H1 (cell line): ENCODE data around the gene WASL.

Experiments used
- CBX8 ChIP-seq: fragments of 300-800, 300-1000 bp; sonication (generic); IDR thresholded peaks from 2 replicates; pipeline ENCODE4 v1.7.1; 2016; ENCODE audit warnings: low read depth, low read length, borderline replicate concordance
- CTCF ChIP-seq, 3 experiments: IDR thresholded peaks; 1 replicate in 2 of 3; 2 replicates in 1 of 3; pipeline versions ENCODE4 v1.5.1 to v1.6.1; 2011; ENCODE audit warnings: low read length in 3 of 3, mild to moderate bottlenecking in 3 of 3, inconsistent platforms in 2 of 3, low read depth in 1 of 3, moderate library complexity in 1 of 3; ENCODE audit not compliant: insufficient read depth in 1 of 3; ENCODE audit errors: control extremely low read depth in 1 of 3
- EZH2 ChIP-seq: fragments of 200-600 bp; sonication (generic); IDR thresholded peaks from 2 replicates; pipeline ENCODE4 v1.7.1; 2012; ENCODE audit warnings: low read depth, mild to moderate bottlenecking, moderate library complexity, low read length, inconsistent platforms; ENCODE audit not compliant: severe bottlenecking
- HDAC6 ChIP-seq: IDR thresholded peaks from one replicate; pipeline ENCODE4 v1.7.1; 2012; ENCODE audit warnings: low read depth, mild to moderate bottlenecking, inconsistent platforms, low read length, moderate library complexity
- MAFK ChIP-seq: IDR thresholded peaks from 2 replicates; pipeline ENCODE4 v1.6.1; 2012; ENCODE audit warnings: low read depth, mild to moderate bottlenecking, improper control_type of control experiment, low read length
- POLR2A ChIP-seq, 2 experiments: IDR thresholded peaks; 1 replicate in 1 of 2; 2 replicates in 1 of 2; pipeline ENCODE4 v1.6.1; 2011; ENCODE audit warnings: low read depth in 2 of 2, low read length in 2 of 2, mild to moderate bottlenecking in 2 of 2; ENCODE audit errors: control extremely low read depth in 1 of 2
- POLR2AphosphoS5 ChIP-seq: IDR thresholded peaks from 2 replicates; pipeline ENCODE4 v1.6.1; 2011; ENCODE audit warnings: low read depth, low read length
- RAD21 ChIP-seq, 2 experiments: IDR thresholded peaks in 1 of 2; conservative IDR thresholded peaks in 1 of 2; 2 replicates each; pipeline ENCODE4 v1.6.1; 2011; ENCODE audit warnings: low read depth in 2 of 2, low read length in 2 of 2, improper control_type of control experiment in 1 of 2, inconsistent platforms in 1 of 2, mild to moderate bottlenecking in 1 of 2, moderate library complexity in 1 of 2
- RFX5 ChIP-seq: IDR thresholded peaks from 2 replicates; pipeline ENCODE4 v1.6.1; 2011; ENCODE audit warnings: low read depth, low read length, improper control_type of control experiment, borderline replicate concordance
- RXRA ChIP-seq: IDR thresholded peaks from 2 replicates; pipeline ENCODE4 v1.6.1; 2011; ENCODE audit warnings: low read depth, mild to moderate bottlenecking, low read length, moderate library complexity; ENCODE audit not compliant: insufficient read depth
- TAF1 ChIP-seq: IDR thresholded peaks from 2 replicates; pipeline ENCODE4 v1.6.1; 2011; ENCODE audit warnings: mild to moderate bottlenecking, low read depth, low read length
- YY1 ChIP-seq: IDR thresholded peaks from 2 replicates; pipeline ENCODE4 v1.6.1; 2011; ENCODE audit warnings: low read depth, mild to moderate bottlenecking, low read length

- TF ChIP-seq CTCF (IDR thresholded peaks at IDR 0.05; ENCODE audit: control extremely low read depth in 1 of 3, insufficient read depth in 1 of 3, low read depth in 1 of 3, low read length in 3 of 3) (no peak), TAF1 (no peak), CBX8 (no peak), RFX5 (no peak), RXRA (no peak), HDAC6 (no peak), MAFK (no peak), YY1 (no peak), RAD21 (IDR thresholded peaks at IDR 0.05 in 1 of 2, conservative IDR thresholded peaks at IDR 0.05 in 1 of 2; ENCODE audit: low read depth in 2 of 2, low read length in 2 of 2) (no peak), POLR2A (IDR thresholded peaks at IDR 0.05; ENCODE audit: control extremely low read depth in 1 of 2, low read depth in 2 of 2, low read length in 2 of 2) (no peak), POLR2AphosphoS5 (no peak), EZH2 (no peak)
Measured at GRCh38 chr7:123669485-123669884, 79.3 kb downstream of the WASL start.
